GM18505 (cell line): Measurements from ENCODE around the gene CELF5.

Experiments used
- ATAC-seq: cut with Tn5 transposase; IDR thresholded peaks from one replicate; pipeline ENCODE4 v1.9.1; 2021; ENCODE audit not compliant: unreplicated experiment
- POLR2A ChIP-seq: IDR thresholded peaks from 4 replicates; pipeline ENCODE4 v1.6.1; 2011; ENCODE audit warnings: borderline replicate concordance; ENCODE audit not compliant: insufficient read depth, insufficient read length; ENCODE audit errors: extremely low read depth

Gene CELF5

GRCh38 chr19:3304871-3305423, 80.5 kb downstream of the CELF5 start:
- TF ChIP-seq POLR2A: no peak
- ATAC-seq: no peak

- no peak for ATAC-seq
- no peak for TF ChIP-seq POLR2A
Measured at GRCh38 chr19:3309724-3310123, 85.3 kb downstream of the CELF5 start.

GRCh38 chr19:3310280-3310679, 85.8 kb downstream of the CELF5 start:
- no peak for ATAC-seq
- TF ChIP-seq POLR2A: no peak

GRCh38 chr19:3310711-3311110, 86.2 kb downstream of the CELF5 start:
- no peak for TF ChIP-seq POLR2A
- ATAC-seq: no peak

- ATAC-seq: no peak
- no peak for TF ChIP-seq POLR2A
Measured at GRCh38 chr19:3313199-3313575, 88.7 kb downstream of the CELF5 start.

GRCh38 chr19:3314962-3315675, 90.7 kb downstream of the CELF5 start:
- no peak for ATAC-seq
- no peak for TF ChIP-seq POLR2A

GRCh38 chr19:3315676-3315973, 91.2 kb downstream of the CELF5 start:
- no peak for ATAC-seq
- TF ChIP-seq POLR2A: no peak

GRCh38 chr19:3316132-3316648, 91.7 kb downstream of the CELF5 start:
- no peak for ATAC-seq
- no peak for TF ChIP-seq POLR2A

GRCh38 chr19:3316659-3317207, 92.3 kb downstream of the CELF5 start:
- no peak for ATAC-seq
- no peak for TF ChIP-seq POLR2A

GRCh38 chr19:3319643-3320353, 95.3 kb downstream of the CELF5 start:
- no peak for ATAC-seq

GRCh38 chr19:3320354-3320670, 95.9 kb downstream of the CELF5 start:
- no peak for TF ChIP-seq POLR2A
- no peak for ATAC-seq

More at GRCh38 chr19:3319643-3320353, 95.3 kb downstream of the CELF5 start:
- no peak for TF ChIP-seq POLR2A

GRCh38 chr19:3320853-3321252, 96.4 kb downstream of the CELF5 start:
- ATAC-seq: no peak
- no peak for TF ChIP-seq POLR2A

GRCh38 chr19:3321696-3322095, 97.2 kb downstream of the CELF5 start:
- no peak for TF ChIP-seq POLR2A
- no peak for ATAC-seq
